Natural killer cell (primary cell): ENCODE measurements around the gene UBR4. TPM values are rescaled to one million over a fixed set of nuclear protein-coding genes. Genes with fewer than 3 reads are reported as not detected.

Experiments
- ATAC-seq, 3 donors: fragments of 150-1000 bp in 2 of 3; fragments of 200-7000 bp in 1 of 3; cut with Tn5 transposase; 1 replicate in 1 of 3; 2 replicates in 2 of 3; pipeline ENCODE4 v1.10.0; 2021; ENCODE audit warnings: mild to moderate bottlenecking in 2 of 3, moderate library complexity in 2 of 3
- DNase-seq, 2 donors: peaks; one replicate each; pipeline versions ENCODE4 v3.0.0 to v3.0.0-alpha.2; 2013 to 2021; ENCODE audit warnings: mixed read lengths in 1 of 2
- H3K27ac ChIP-seq: one replicate; pipeline ENCODE4 v1.5.1; 2013; ENCODE audit warnings: mild to moderate bottlenecking, low read length
- H3K27me3 ChIP-seq: one replicate; pipeline ENCODE4 v1.6.1; 2013; ENCODE audit warnings: low read length; ENCODE audit not compliant: control insufficient read depth, insufficient read depth
- H3K36me3 ChIP-seq: one replicate; pipeline ENCODE4 v1.6.1; 2013; ENCODE audit warnings: low read length; ENCODE audit not compliant: control insufficient read depth, insufficient read depth
- H3K4me1 ChIP-seq: one replicate; pipeline ENCODE4 v1.6.1; 2013; ENCODE audit warnings: low read length; ENCODE audit not compliant: control insufficient read depth, insufficient read depth
- H3K4me3 ChIP-seq: one replicate; pipeline ENCODE4 v1.5.1; 2013; ENCODE audit warnings: low read length
- H3K9me3 ChIP-seq: one replicate; pipeline ENCODE4 v1.6.1; 2013; ENCODE audit warnings: low read length; ENCODE audit not compliant: control insufficient read depth, insufficient read depth
- H3K27ac Mint-ChIP-seq, 2 donors: one replicate each; pipeline ENCODE4 v1.8.0; 2022; ENCODE audit warnings: mild to moderate bottlenecking in 2 of 2, mixed read lengths in 2 of 2, moderate library complexity in 1 of 2
- H3K27me3 Mint-ChIP-seq, 2 donors: one replicate each; pipeline ENCODE4 v1.8.0; 2022; ENCODE audit warnings: low read depth in 2 of 2, mixed read lengths in 2 of 2
- H3K36me3 Mint-ChIP-seq: one replicate; pipeline ENCODE4 v1.8.0; 2022; ENCODE audit warnings: mixed read lengths
- H3K4me1 Mint-ChIP-seq, 2 donors: one replicate each; pipeline ENCODE4 v1.8.0; 2022; ENCODE audit warnings: mixed read lengths in 2 of 2
- H3K4me3 Mint-ChIP-seq: one replicate; pipeline ENCODE4 v1.8.0; 2022; ENCODE audit warnings: mild to moderate bottlenecking, moderate library complexity, mixed read lengths
- H3K9me3 Mint-ChIP-seq, 2 donors: one replicate each; pipeline ENCODE4 v1.8.0; 2022; ENCODE audit warnings: mixed read lengths in 2 of 2
- WGBS: methylation state at CpG from one replicate; pipeline ENCODE4 v1.1.7; 2013; ENCODE audit warnings: missing lambda C conversion rate; ENCODE audit not compliant: insufficient coverage; 5-methylcytosine and 5-hydroxymethylcytosine counted together
- intact Hi-C: fragments of 100-400 bp; cut with micrococcal nuclease; formaldehyde crosslinking; loops from one replicate; pipeline ENCODE4 v1.14.2; 2022
- total RNA-seq, 4 donors: library from RNA; stranded (reverse); fragments of 120-200 nt in 1 of 4; gene quantifications; one replicate each; pipeline versions ENCODE4 v1.2.3 to v1.2.4, GENCODE V29; 2013 to 2022
- TF ChIP-seq, protein P1 (sequence below): fragments of 200-600 bp; IDR thresholded peaks from one replicate; pipeline ENCODE4 v1.8.0; 2022; ENCODE audit warnings: antibody characterized with exemption

Gene UBR4
- total RNA-seq, 3 donors from 2014 or later (not counting 1 experiment from before 2014, with no cell fraction given) = 139 to 178 (median 158) TPM

DNA sequence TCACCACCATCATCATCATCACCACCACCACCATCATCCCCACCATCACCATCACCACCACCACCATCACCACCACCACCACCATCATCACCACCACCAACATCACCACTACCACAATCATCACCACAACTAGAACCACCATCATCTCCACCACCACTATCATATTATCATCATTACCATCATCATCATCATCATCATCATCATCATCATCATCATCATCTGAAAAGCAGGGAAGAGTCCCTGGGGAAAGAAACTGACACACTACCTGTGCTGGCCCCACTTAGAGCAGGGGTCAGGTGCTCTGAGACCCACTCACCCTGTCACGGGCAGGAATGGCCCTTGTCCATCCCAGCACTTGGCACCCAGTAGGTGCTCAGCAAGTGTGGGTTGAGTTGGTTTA lies 148.7 kb downstream of the UBR4 start:
- peak overlapping the region; percentile 40 for H3K4me3 Mint-ChIP-seq

DNA sequence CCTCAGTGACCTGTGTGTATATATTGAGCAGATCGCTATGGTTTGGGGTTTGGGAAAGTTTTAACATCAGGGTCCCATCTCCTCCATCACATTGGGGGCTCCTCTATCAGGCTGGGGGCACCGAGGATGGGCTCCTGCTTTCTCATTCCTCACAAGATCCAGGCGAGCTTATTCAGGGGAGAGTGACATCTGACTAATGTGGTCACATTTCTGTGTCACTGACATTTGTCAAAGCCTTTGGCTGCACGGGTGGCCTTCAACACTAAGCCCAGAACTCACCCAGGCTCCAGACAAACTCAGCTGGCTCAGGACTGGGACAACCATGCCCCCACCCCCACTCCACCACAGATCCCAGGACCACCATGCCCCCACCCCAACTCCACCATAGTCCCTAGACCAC lies 150.3 kb downstream of the UBR4 start:
- DNase-seq (no peak), ATAC-seq (no peak)
- no peaks in the 10 kb centered on the region for H3K36me3 Mint-ChIP-seq
- H3K4me3 Mint-ChIP-seq = no peak overlapping the region
- H3K27ac Mint-ChIP-seq = no peak overlapping the region
- H3K27me3 ChIP-seq = peaks cover 4% of the 10 kb centered on the region
- intact Hi-C loops = no loop called here
- H3K9me3 ChIP-seq = no peaks in the 10 kb centered on the region
- H3K9me3 Mint-ChIP-seq = peaks cover 3 to 4% of the 10 kb centered on the region in 2 donors
- peaks cover 0 to 10% of the 10 kb centered on the region in 2 donors for H3K4me1 Mint-ChIP-seq
- 64% methylated on average over 3 of the region's 4 CpGs for WGBS
- no peak overlapping the region for H3K27ac ChIP-seq
- no peaks in the 10 kb centered on the region for H3K36me3 ChIP-seq
- TF ChIP-seq, protein P1, sequence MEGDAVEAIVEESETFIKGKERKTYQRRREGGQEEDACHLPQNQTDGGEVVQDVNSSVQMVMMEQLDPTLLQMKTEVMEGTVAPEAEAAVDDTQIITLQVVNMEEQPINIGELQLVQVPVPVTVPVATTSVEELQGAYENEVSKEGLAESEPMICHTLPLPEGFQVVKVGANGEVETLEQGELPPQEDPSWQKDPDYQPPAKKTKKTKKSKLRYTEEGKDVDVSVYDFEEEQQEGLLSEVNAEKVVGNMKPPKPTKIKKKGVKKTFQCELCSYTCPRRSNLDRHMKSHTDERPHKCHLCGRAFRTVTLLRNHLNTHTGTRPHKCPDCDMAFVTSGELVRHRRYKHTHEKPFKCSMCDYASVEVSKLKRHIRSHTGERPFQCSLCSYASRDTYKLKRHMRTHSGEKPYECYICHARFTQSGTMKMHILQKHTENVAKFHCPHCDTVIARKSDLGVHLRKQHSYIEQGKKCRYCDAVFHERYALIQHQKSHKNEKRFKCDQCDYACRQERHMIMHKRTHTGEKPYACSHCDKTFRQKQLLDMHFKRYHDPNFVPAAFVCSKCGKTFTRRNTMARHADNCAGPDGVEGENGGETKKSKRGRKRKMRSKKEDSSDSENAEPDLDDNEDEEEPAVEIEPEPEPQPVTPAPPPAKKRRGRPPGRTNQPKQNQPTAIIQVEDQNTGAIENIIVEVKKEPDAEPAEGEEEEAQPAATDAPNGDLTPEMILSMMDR = no peak
- H3K4me3 ChIP-seq = no peak overlapping the region
- H3K27me3 Mint-ChIP-seq = peaks cover 24 to 25% of the 10 kb centered on the region in 2 donors
- H3K4me1 ChIP-seq = peaks cover 5% of the 10 kb centered on the region

More for the DNA sequence above, 148.7 kb downstream of the UBR4 start:
- ATAC-seq = no peak
- WGBS = 93% methylated on average over 1 of the region's 1 CpG
- Histone ChIP-seq H3K27ac (no peak overlapping the region), H3K36me3 (no peaks in the 10 kb centered on the region), H3K9me3 (no peaks in the 10 kb centered on the region), H3K4me1 (no peaks in the 10 kb centered on the region), H3K4me3 (no peak overlapping the region), H3K27me3 (no peaks in the 10 kb centered on the region)
- peaks cover 0 to 10% of the 10 kb centered on the region in 2 donors for H3K4me1 Mint-ChIP-seq
- TF ChIP-seq, protein P1 = no peak
- H3K27ac Mint-ChIP-seq = peak overlapping the region; percentile 21 to 82
- peaks cover 3 to 4% of the 10 kb centered on the region in 2 donors for H3K9me3 Mint-ChIP-seq
- no peak for DNase-seq
- intact Hi-C loops = no loop called here
- no peaks in the 10 kb centered on the region for H3K36me3 Mint-ChIP-seq
- peaks cover 10 to 15% of the 10 kb centered on the region in 2 donors for H3K27me3 Mint-ChIP-seq

DNA sequence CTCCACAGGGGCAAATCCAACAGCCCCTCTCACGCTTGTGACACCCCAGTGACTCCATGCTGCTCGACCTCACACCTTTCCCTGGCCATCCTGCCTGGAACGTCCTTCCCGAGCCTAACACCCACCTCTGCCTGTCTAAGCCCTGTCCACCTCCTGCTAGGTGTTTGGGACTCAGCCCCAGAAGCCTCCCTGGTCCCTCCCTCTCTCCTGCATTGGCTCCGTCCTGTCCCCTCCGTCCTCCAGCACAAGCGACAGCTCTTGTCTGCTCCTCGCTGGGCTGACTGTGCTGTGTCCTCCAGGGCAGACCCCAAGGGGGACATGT lies 151.6 kb downstream of the UBR4 start:
- no peak overlapping the region for H3K27ac Mint-ChIP-seq
- DNase-seq (no peak), ATAC-seq (no peak)
- H3K27ac ChIP-seq = no peak overlapping the region
- peaks cover 4% of the 10 kb centered on the region for H3K27me3 ChIP-seq
- TF ChIP-seq, protein P1 = no peak
- peaks cover 5% of the 10 kb centered on the region for H3K4me1 ChIP-seq
- H3K36me3 ChIP-seq = no peaks in the 10 kb centered on the region
- 70% methylated on average over 8 of the region's 8 CpGs for WGBS
- no peak overlapping the region for H3K4me3 Mint-ChIP-seq
- peaks cover 31 to 33% of the 10 kb centered on the region in 2 donors for H3K27me3 Mint-ChIP-seq
- peaks cover 3 to 4% of the 10 kb centered on the region in 2 donors for H3K9me3 Mint-ChIP-seq
- no peak overlapping the region for H3K4me3 ChIP-seq
- H3K4me1 Mint-ChIP-seq = peaks cover 0 to 10% of the 10 kb centered on the region in 2 donors
- no peaks in the 10 kb centered on the region for H3K9me3 ChIP-seq
- no peaks in the 10 kb centered on the region for H3K36me3 Mint-ChIP-seq
- intact Hi-C loops = no loop called here

DNA sequence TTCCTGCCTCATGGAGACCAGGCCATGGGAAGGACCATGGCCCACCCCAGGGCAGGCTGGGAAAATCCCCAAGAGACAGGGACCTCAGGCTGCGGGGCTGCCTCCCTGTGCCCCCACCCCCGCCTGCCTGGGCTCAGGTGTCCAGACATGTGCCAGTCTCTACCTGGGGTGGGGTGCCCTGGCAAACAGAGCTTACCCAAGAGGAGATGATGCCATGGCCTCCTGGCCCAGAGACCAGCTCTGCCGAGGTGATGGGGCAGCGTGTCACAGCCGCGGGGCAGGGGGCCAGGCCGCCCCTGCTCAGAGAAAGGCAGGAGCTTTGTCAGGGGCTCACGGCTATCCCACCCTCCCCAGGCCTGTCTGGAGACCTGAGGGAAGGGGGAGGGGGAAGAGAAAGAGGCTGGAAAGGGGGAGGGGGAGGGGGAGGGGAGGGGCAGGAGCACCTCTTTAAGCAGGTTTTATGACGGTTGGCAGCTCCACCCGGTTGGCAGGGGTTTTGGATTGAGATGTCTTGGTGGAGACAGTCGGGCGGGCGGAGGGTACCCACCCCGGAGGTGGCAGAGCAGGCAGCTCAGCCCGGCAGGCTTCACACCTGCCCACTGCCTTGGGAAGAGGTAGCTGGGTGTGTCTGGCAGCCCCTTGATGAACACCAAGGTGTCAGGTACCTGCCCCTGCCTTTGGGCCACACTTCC lies 152.1 kb downstream of the UBR4 start:
- Mint-ChIP-seq H3K4me1 (peaks cover 0 to 10% of the 10 kb centered on the region in 2 donors), H3K9me3 (peaks cover 3 to 4% of the 10 kb centered on the region in 2 donors), H3K36me3 (no peaks in the 10 kb centered on the region), H3K27me3 (peaks cover 32 to 33% of the 10 kb centered on the region in 2 donors), H3K4me3 (no peak overlapping the region), H3K27ac (no peak overlapping the region)
- DNase-seq (no peak), ATAC-seq (no peak)
- Histone ChIP-seq H3K4me1 (peaks cover 5% of the 10 kb centered on the region), H3K27me3 (peaks cover 4% of the 10 kb centered on the region), H3K36me3 (no peaks in the 10 kb centered on the region), H3K4me3 (no peak overlapping the region), H3K9me3 (no peaks in the 10 kb centered on the region), H3K27ac (no peak overlapping the region)
- intact Hi-C loops = no loop called here
- TF ChIP-seq, protein P1 = no peak
- 65% methylated on average over 14 of the region's 15 CpGs for WGBS
